K562 (cell line): ENCODE measurements around the gene VWA3A. TPM values are rescaled to one million over a fixed set of nuclear protein-coding genes. Genes with fewer than 3 reads are reported as not detected.
A peak's percentile ranks its signal among the peaks of the same experiment; 100 is the strongest.

Experiments used
- ATAC-seq: fragments of 200-7000 bp; cut with Tn5 transposase; 3 replicates; pipeline ENCODE4 v1.9.1; 2020; ENCODE audit warnings: moderate library complexity
- BruUV-seq: library from RNA; stranded (reverse); fragments of 400-500 nt; replicated peaks from 2 replicates; lab custom pipeline; 2021; lab: Mats Ljungman, UMichigan
- CTCF ChIA-PET: fragments of 300-600 bp; formaldehyde crosslinking; extraction: SDS; loops from one replicate; lab custom pipeline; 2021; ENCODE audit warnings: low intra/inter-chr PET ratio; lab: Yijun Ruan, JAX
- POLR2A ChIA-PET: fragments of 300-600, 350-650 bp; sonication (Branson Sonifier 250); formaldehyde crosslinking; extraction: SDS; loops from one replicate; lab custom pipeline; 2021; ENCODE audit warnings: antibody characterized with exemption, inconsistent platforms; lab: Yijun Ruan, JAX
- DNase-seq, 4 experiments: peaks; one replicate each; pipeline versions ENCODE4 v3.0.0 to v3.0.0-alpha.2; 2011 to 2018; ENCODE audit warnings: low spot score in 3 of 4, mixed read lengths in 3 of 4; ENCODE audit errors: extremely low read depth in 1 of 4
- FAIRE-seq: peaks from 2 replicates; lab custom pipeline; 2011; peaks lifted over from hg19 to GRCh38; lab: Jason Lieb, UNC
- H2AFZ ChIP-seq: 2 replicates; pipeline ENCODE4 v1.6.0; 2011; ENCODE audit warnings: low read depth, low read length, control low read depth, inconsistent platforms
- H3K27ac ChIP-seq: fragments of 200-600 bp; 3 replicates; pipeline ENCODE4 v1.8.0; 2011; ENCODE audit warnings: low read depth, mild to moderate bottlenecking, control low read depth, inconsistent platforms, low read length, moderate library complexity, mixed read lengths; ENCODE audit errors: extremely low read depth
- H3K27me3 ChIP-seq, 2 experiments: fragments of 300-600 bp in 1 of 2; 2 replicates in 1 of 2; 3 replicates in 1 of 2; pipeline versions ENCODE4 v1.6.0 to v1.8.0; 2011; ENCODE audit warnings: inconsistent platforms in 2 of 2, low read length in 2 of 2, mild to moderate bottlenecking in 1 of 2, mixed read lengths in 1 of 2, moderate library complexity in 1 of 2; ENCODE audit not compliant: control insufficient read depth in 2 of 2, insufficient read depth in 2 of 2
- H3K36me3 ChIP-seq: fragments of 300-600 bp; 3 replicates; pipeline ENCODE4 v1.8.0; 2011; ENCODE audit warnings: mild to moderate bottlenecking, low read length, inconsistent platforms; ENCODE audit not compliant: control insufficient read depth, insufficient read depth
- H3K4me1 ChIP-seq, 2 experiments: fragments of 200-600 bp in 1 of 2; replicated peaks in 1 of 2; 2 replicates in 1 of 2; 3 replicates in 1 of 2; pipeline versions ENCODE4 v1.5.1 to v1.8.0; 2011; ENCODE audit warnings: inconsistent platforms in 2 of 2, low read length in 2 of 2, mild to moderate bottlenecking in 1 of 2, mixed read lengths in 1 of 2, moderate library complexity in 1 of 2; ENCODE audit not compliant: control insufficient read depth in 2 of 2, insufficient read depth in 2 of 2
- H3K4me2 ChIP-seq: 2 replicates; pipeline ENCODE4 v1.6.1; 2011; ENCODE audit warnings: low read length, control low read depth, inconsistent platforms, mixed read lengths; ENCODE audit not compliant: insufficient read depth
- H3K4me3 ChIP-seq: fragments of 200-600 bp; sonication (generic), shearing (Covaris generic); 2 replicates; pipeline ENCODE4 v1.5.1; 2016; ENCODE audit warnings: control low read depth, inconsistent platforms
- H3K79me2 ChIP-seq: fragments of 200-600 bp; 3 replicates; pipeline ENCODE4 v1.8.0; 2011; ENCODE audit warnings: low read length, inconsistent platforms; ENCODE audit not compliant: control insufficient read depth, insufficient read depth
- H3K9ac ChIP-seq, 2 experiments: 2 replicates each; pipeline versions ENCODE4 v1.6.0 to v1.6.1; 2011; ENCODE audit warnings: low read depth in 2 of 2, low read length in 2 of 2, control low read depth in 1 of 2, inconsistent platforms in 1 of 2, mild to moderate bottlenecking in 1 of 2, mixed read lengths in 1 of 2; ENCODE audit not compliant: insufficient read depth in 1 of 2
- H3K9me1 ChIP-seq: one replicate; pipeline ENCODE4 v1.6.0; 2011; ENCODE audit warnings: inconsistent platforms, mild to moderate bottlenecking, low read length, moderate library complexity; ENCODE audit not compliant: control insufficient read depth, insufficient read depth
- H3K9me3 ChIP-seq: replicated peaks from 2 replicates; pipeline ENCODE4 v1.5.1; 2011; ENCODE audit warnings: low read depth, low read length, inconsistent platforms; ENCODE audit not compliant: control insufficient read depth, insufficient read depth
- H4K20me1 ChIP-seq: replicated peaks from 2 replicates; pipeline ENCODE4 v1.6.1; 2011; ENCODE audit warnings: low read length, inconsistent platforms, mixed read lengths; ENCODE audit not compliant: control insufficient read depth, insufficient read depth
- BCL6 ChIP-seq: fragments of 250-450 bp; sonication (Bioruptor Pico); IDR thresholded peaks from 2 replicates; pipeline ENCODE4 v1.4.0; 2020
- BCOR ChIP-seq: fragments of 450-650 bp; IDR thresholded peaks from 2 replicates; pipeline ENCODE4 v1.6.1; 2016
- BMI1 ChIP-seq: fragments of 150-350 bp; IDR thresholded peaks from 2 replicates; pipeline ENCODE4 v1.6.1; 2014; ENCODE audit warnings: low read length
- CXXC5 ChIP-seq: fragments of 250-450 bp; sonication (Bioruptor Pico); IDR thresholded peaks from 2 replicates; pipeline ENCODE4 v1.8.0; 2022; ENCODE audit warnings: inconsistent platforms, mild to moderate bottlenecking, moderate library complexity
- IRF2 ChIP-seq: sonication (generic); formaldehyde crosslinking; IDR thresholded peaks from 2 replicates; pipeline ENCODE4 v1.8.1; 2022; ENCODE audit warnings: mild to moderate bottlenecking, missing genetic modification reagents
- IRF9 ChIP-seq: fragments of 450-650 bp; IDR thresholded peaks from 2 replicates; pipeline ENCODE4 v1.6.1; 2016; ENCODE audit warnings: missing biosample characterization, missing genetic modification characterization
- MED1 ChIP-seq: sonication (generic); formaldehyde crosslinking; IDR thresholded peaks from 2 replicates; pipeline ENCODE4 v1.8.1; 2023; ENCODE audit warnings: missing genetic modification reagents, borderline replicate concordance
- POLR3G ChIP-seq: IDR thresholded peaks from 2 replicates; pipeline ENCODE4 v1.6.1; 2011; ENCODE audit not compliant: insufficient read length, insufficient replicate concordance; ENCODE audit errors: extremely low read depth
- SMARCA5 ChIP-seq: fragments of 450-650 bp; IDR thresholded peaks from 2 replicates; pipeline ENCODE4 v1.6.1; 2016
- SMARCE1 ChIP-seq: fragments of 450-650 bp; IDR thresholded peaks from 2 replicates; pipeline ENCODE4 v1.7.1; 2016; ENCODE audit warnings: mild to moderate bottlenecking
- SP1 ChIP-seq: sonication (generic); formaldehyde crosslinking; IDR thresholded peaks from 2 replicates; pipeline ENCODE4 v1.8.1; 2022; ENCODE audit warnings: mild to moderate bottlenecking, missing genetic modification reagents
- YY1 ChIP-seq, 3 experiments: IDR thresholded peaks; 2 replicates each; pipeline ENCODE4 v1.6.1; 2011; ENCODE audit warnings: low read length in 2 of 3, mild to moderate bottlenecking in 2 of 3, moderate library complexity in 2 of 3, borderline replicate concordance in 1 of 3, control low read depth in 1 of 3, low read depth in 1 of 3; ENCODE audit not compliant: insufficient read depth in 3 of 3, insufficient replicate concordance in 2 of 3, control insufficient read depth in 1 of 3, insufficient read length in 1 of 3; ENCODE audit errors: extremely low read depth in 1 of 3
- ZMIZ1 ChIP-seq, 2 experiments: fragments of 150-350 bp in 1 of 2; IDR thresholded peaks; 2 replicates each; pipeline ENCODE4 v1.6.1; 2012 to 2016; ENCODE audit warnings: low read depth in 2 of 2, low read length in 2 of 2, mild to moderate bottlenecking in 1 of 2, moderate library complexity in 1 of 2
- ZNF121 ChIP-seq: sonication (generic); formaldehyde crosslinking; conservative IDR thresholded peaks from 2 replicates; pipeline ENCODE4 v1.8.0; 2022; ENCODE audit warnings: missing genetic modification reagents
- ZNF316 ChIP-seq: fragments of 450-650 bp; IDR thresholded peaks from 2 replicates; pipeline ENCODE4 v1.6.1; 2016
- ZNF41 ChIP-seq: fragments of 250-450 bp; sonication (Bioruptor Pico); conservative IDR thresholded peaks from 2 replicates; pipeline ENCODE4 v1.4.0; 2020; ENCODE audit warnings: mild to moderate bottlenecking
- WGBS: fragments of 100-300 bp; shearing (Covaris generic); methylation state at CpG from one replicate; pipeline ENCODE4 v1.1.6; 2016; ENCODE audit warnings: low coverage, mixed read lengths; ENCODE audit not compliant: insufficient coverage; ENCODE audit errors: missing lambda C conversion rate; 5-methylcytosine and 5-hydroxymethylcytosine counted together
- in situ Hi-C: fragments of 300-500 bp; cut with MboI; formaldehyde crosslinking; loops from 4 replicates; pipeline ENCODE4 v1.15.0; 2018; ENCODE audit warnings: inconsistent platforms, mixed read lengths
- intact Hi-C: fragments of 100-400 bp; cut with micrococcal nuclease; formaldehyde crosslinking; loops from 2 replicates; pipeline ENCODE4 v1.14.2; 2022
- polyA plus RNA-seq, 8 experiments: library from polyadenylated mRNA; depleted of rRNA in 4 of 8; stranded (reverse) in 5 of 8; unstranded in 3 of 8; fragments of >200 nt; fragmentation: Nextera tagmentation in 2 of 8; fragmentation: Illumina TruSeq in 1 of 8; extraction: Ambion mirVana in 2 of 8; extraction: Trizol in 1 of 8; gene quantifications; 2 replicates each; pipeline versions ENCODE4 v1.2.1 to v1.2.3, GENCODE V29; 2011 to 2014; ENCODE audit warnings: inconsistent platforms in 1 of 8, missing spikeins in 1 of 8
- total RNA-seq, 7 experiments: library from RNA; depleted of rRNA in 6 of 7; stranded (reverse); fragments of >200 nt in 6 of 7; fragmentation: Illumina TruSeq in 2 of 7; extraction: Trizol in 2 of 7; gene quantifications; 2 replicates each; pipeline versions ENCODE4 v1.2.1 to v1.2.3, GENCODE V29; 2011 to 2021; ENCODE audit warnings: low replicate concordance in 1 of 7

VWA3A gene
- total and polyA plus RNA-seq, 9 of the 15 experiments (the other 6 are each of a cell fraction or from before 2014, with no cell fraction given) = not detected

GRCh38 chr16:22204091-22204655, 111.8 kb downstream of the VWA3A start:
- Histone ChIP-seq H3K9me1 (no peaks in the 10 kb centered on the region), H3K27me3 (no peaks in the 10 kb centered on the region), H2AFZ (no peak overlapping the region), H3K4me1 (peaks cover 13 to 27% of the 10 kb centered on the region in 2 experiments; a peak in 4 of 5 replicates), H3K4me2 (no peak overlapping the region), H3K79me2 (peaks cover 31% of the 10 kb centered on the region), H4K20me1 (no peaks in the 10 kb centered on the region), H3K4me3 (no peak overlapping the region), H3K27ac (no peak overlapping the region), H3K36me3 (peaks cover under 1% of the 10 kb centered on the region; the same call in 2 of the 3 replicates), H3K9ac (no peak overlapping the region), H3K9me3 (no peaks in the 10 kb centered on the region; the same call in 1 of the 2 replicates)
- intact Hi-C loops (no loop called here), in situ Hi-C loops (no loop called here)
- DNase-seq (no peak), FAIRE-seq (no peak), ATAC-seq (no peak)
- ChIA-PET CTCF (no interaction called here), POLR2A (interaction anchor here (0.6 to 1.4 kb wide), 2 partner anchors 94 to 103 kb away, joined by 3 to 5 read pairs; no protein-coding TSS in a partner anchor)
- BruUV-seq = no TSS peak
- 100% methylated on average over 2 of the region's 2 CpGs for WGBS
- TF ChIP-seq SMARCE1 (no peak), IRF9 (tag) (no peak), ZNF121 (peak; percentile 83), MED1 (CRISPR knock-in tag) (no peak), IRF2 (CRISPR knock-in tag) (no peak), ZNF316 (no peak), YY1 (IDR thresholded peaks at IDR 0.05; ENCODE audit: borderline replicate concordance in 1 of 3, control insufficient read depth in 1 of 3, extremely low read depth in 1 of 3, insufficient read depth in 3 of 3, insufficient read length in 1 of 3, insufficient replicate concordance in 2 of 3, low read depth in 1 of 3, low read length in 2 of 3) (no peak), SMARCA5 (no peak), ZMIZ1 (IDR thresholded peaks at IDR 0.05; ENCODE audit: low read depth in 2 of 2, low read length in 2 of 2) (no peak), ZNF41 (no peak), SP1 (no peak), BCOR (peak; percentile 53; the same call in 1 of the 2 replicates), CXXC5 (no peak), POLR3G (no peak), BMI1 (no peak), BCL6 (CRISPR knock-in tag) (no peak)
